DND-41 (cell line): ENCODE measurements around the gene CRELD1.
A peak's percentile ranks its signal among the peaks of the same experiment; 100 is the strongest.

Source experiments
- ATAC-seq: fragments of 200-7000 bp; cut with Tn5 transposase; 3 replicates; pipeline ENCODE4 v1.9.1; 2021; ENCODE audit warnings: low read depth; ENCODE audit not compliant: insufficient read depth
- DNase-seq: peaks from one replicate; pipeline ENCODE4 v3.0.0-alpha.2; 2020
- H2AFZ ChIP-seq: 2 replicates; pipeline ENCODE4 v1.6.0; 2012; ENCODE audit warnings: low read depth, low read length
- H3K27ac ChIP-seq: 2 replicates; pipeline ENCODE4 v1.5.1; 2012; ENCODE audit warnings: low read length, inconsistent platforms
- H3K27me3 ChIP-seq: fragments of 200-600 bp; sonication (generic); 2 replicates; pipeline ENCODE4 v1.6.0; 2012; ENCODE audit warnings: low read length, mild to moderate bottlenecking, inconsistent platforms; ENCODE audit not compliant: insufficient read depth, poor library complexity
- H3K36me3 ChIP-seq: 2 replicates; pipeline ENCODE4 v1.5.1; 2012; ENCODE audit warnings: low read length, inconsistent platforms; ENCODE audit not compliant: insufficient read depth
- H3K4me1 ChIP-seq: 2 replicates; pipeline ENCODE4 v1.5.1; 2012; ENCODE audit warnings: mild to moderate bottlenecking, low read length; ENCODE audit not compliant: insufficient read depth
- H3K4me2 ChIP-seq: 2 replicates; pipeline ENCODE4 v1.6.0; 2012; ENCODE audit warnings: mild to moderate bottlenecking, moderate library complexity, low read length, inconsistent platforms; ENCODE audit not compliant: insufficient read depth
- H3K4me3 ChIP-seq, 2 experiments: fragments of 200-600 bp in 1 of 2; shearing (Covaris generic) in 1 of 2; 2 replicates each; pipeline ENCODE4 v1.5.1; 2012 to 2016; ENCODE audit warnings: inconsistent platforms in 2 of 2, low read length in 2 of 2, mild to moderate bottlenecking in 2 of 2, low read depth in 1 of 2, moderate library complexity in 1 of 2
- H3K79me2 ChIP-seq: 2 replicates; pipeline ENCODE4 v1.6.0; 2012; ENCODE audit warnings: low read length, inconsistent platforms; ENCODE audit not compliant: insufficient read depth
- H3K9ac ChIP-seq: 2 replicates; pipeline ENCODE4 v1.6.0; 2012; ENCODE audit warnings: low read depth, mild to moderate bottlenecking, inconsistent platforms, low read length, moderate library complexity
- H3K9me3 ChIP-seq: 2 replicates; pipeline ENCODE4 v1.5.1; 2012; ENCODE audit warnings: low read length, moderate library complexity, mild to moderate bottlenecking, inconsistent platforms; ENCODE audit not compliant: insufficient read depth, severe bottlenecking
- H4K20me1 ChIP-seq: 2 replicates; pipeline ENCODE4 v1.6.0; 2012; ENCODE audit warnings: low read length; ENCODE audit not compliant: insufficient read depth
- EZH2 ChIP-seq: IDR thresholded peaks from 3 replicates; pipeline ENCODE4 v1.6.1; 2012; ENCODE audit warnings: borderline replicate concordance, low read depth, mild to moderate bottlenecking, moderate library complexity, low read length, inconsistent platforms; ENCODE audit not compliant: severe bottlenecking
- TF ChIP-seq, protein P1 (sequence below): IDR thresholded peaks from 2 replicates; pipeline ENCODE4 v1.5.1; 2012; ENCODE audit warnings: borderline replicate concordance, low read length, moderate library complexity, mild to moderate bottlenecking; ENCODE audit not compliant: poor library complexity, severe bottlenecking; ENCODE audit errors: extremely low read depth

Gene CRELD1

DNA sequence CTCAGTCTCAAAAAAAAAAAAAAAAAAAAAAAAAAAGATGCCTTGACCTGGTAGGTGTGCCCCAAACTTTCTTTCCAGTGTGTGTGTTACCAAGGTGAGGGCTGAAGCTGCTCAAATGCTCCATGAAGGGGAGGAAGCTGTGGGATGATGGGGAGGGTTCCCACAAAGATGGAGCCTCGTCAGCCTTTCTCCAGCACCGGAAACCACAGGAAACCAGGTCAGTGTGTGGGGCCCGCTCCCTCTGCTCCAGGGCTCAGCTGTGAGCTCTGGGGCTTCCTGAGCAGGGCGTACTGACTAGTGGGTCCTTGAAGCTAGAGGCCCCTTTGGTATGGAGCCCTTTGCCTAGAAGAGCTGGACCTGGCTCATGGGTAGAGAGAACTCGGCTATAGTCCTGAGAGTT, 31.7 kb upstream of the CRELD1 start:
- Histone ChIP-seq H3K9me3 (no peaks in the 10 kb centered on the region), H4K20me1 (no peaks in the 10 kb centered on the region), H3K36me3 (no peaks in the 10 kb centered on the region), H3K4me3 (no peak overlapping the region), H3K27me3 (no peaks in the 10 kb centered on the region), H3K79me2 (no peaks in the 10 kb centered on the region), H3K27ac (peak overlapping the region; percentile 51), H3K4me2 (peak overlapping the region; percentile 29; the same call in 1 of the 2 replicates), H2AFZ (no peak overlapping the region), H3K4me1 (peaks cover 27% of the 10 kb centered on the region), H3K9ac (no peak overlapping the region; the same call in 1 of the 2 replicates)
- ATAC-seq (peak; percentile 92), DNase-seq (peak; percentile 78)
- TF ChIP-seq, protein P1, sequence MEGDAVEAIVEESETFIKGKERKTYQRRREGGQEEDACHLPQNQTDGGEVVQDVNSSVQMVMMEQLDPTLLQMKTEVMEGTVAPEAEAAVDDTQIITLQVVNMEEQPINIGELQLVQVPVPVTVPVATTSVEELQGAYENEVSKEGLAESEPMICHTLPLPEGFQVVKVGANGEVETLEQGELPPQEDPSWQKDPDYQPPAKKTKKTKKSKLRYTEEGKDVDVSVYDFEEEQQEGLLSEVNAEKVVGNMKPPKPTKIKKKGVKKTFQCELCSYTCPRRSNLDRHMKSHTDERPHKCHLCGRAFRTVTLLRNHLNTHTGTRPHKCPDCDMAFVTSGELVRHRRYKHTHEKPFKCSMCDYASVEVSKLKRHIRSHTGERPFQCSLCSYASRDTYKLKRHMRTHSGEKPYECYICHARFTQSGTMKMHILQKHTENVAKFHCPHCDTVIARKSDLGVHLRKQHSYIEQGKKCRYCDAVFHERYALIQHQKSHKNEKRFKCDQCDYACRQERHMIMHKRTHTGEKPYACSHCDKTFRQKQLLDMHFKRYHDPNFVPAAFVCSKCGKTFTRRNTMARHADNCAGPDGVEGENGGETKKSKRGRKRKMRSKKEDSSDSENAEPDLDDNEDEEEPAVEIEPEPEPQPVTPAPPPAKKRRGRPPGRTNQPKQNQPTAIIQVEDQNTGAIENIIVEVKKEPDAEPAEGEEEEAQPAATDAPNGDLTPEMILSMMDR: no peak
- TF ChIP-seq EZH2: no peak

DNA sequence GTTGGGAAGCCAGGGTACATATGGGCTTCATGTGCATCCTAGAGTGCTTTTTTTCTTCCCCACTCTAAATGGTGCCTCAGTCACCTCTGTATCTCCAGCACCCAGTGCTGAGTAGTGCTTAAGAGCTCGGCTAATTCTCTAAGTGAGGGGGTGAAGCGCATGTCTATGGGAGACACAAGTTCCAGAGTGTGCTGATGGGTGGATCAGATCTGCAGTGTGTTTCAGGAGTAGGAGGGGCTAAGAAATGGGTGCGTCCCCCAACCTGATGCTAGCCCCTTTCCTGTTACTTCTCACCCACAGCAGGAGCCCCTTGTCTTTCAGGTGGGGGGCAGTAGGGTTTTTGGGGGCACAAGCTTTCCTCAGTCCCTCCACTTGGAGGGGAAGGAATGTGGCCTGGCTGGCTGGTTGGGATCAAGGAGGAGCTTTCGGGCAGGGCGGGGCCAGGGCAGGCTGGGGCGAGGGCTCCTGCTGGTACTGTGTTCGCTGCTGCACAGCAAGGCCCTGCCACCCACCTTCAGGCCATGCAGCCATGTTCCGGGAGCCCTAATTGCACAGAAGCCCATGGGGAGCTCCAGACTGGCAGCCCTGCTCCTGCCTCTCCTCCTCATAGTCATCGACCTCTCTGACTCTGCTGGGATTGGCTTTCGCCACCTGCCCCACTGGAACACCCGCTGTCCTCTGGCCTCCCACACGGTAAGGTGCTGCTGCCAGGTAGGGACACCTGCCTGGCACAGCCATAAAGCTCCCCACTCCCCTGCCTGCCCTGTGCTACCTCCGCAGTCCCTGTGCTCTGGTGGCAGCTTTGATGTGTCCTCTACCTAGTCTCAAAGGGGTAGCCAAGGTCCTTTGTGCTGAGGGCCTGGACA, 31.0 kb upstream of the CRELD1 start, which contains the start of gene IL17RE:
TSS of gene IL17RE (plus strand) at position 477 of the 866 bp plus-strand sequence. CDS start at position 562, 85 bp downstream.
- H3K36me3 ChIP-seq: no peaks in the 10 kb centered on the region
- no peak within 1 kb of the TSS for H3K4me3 ChIP-seq
- ATAC-seq (peak; percentile 55), DNase-seq (peak; percentile 20)
- TF ChIP-seq, protein P1: no peak
- TF ChIP-seq EZH2: no peak
- no peaks in the 10 kb centered on the region for H3K79me2 ChIP-seq
- H3K4me1 ChIP-seq: peaks cover 27% of the 10 kb centered on the region
- no peak within 1 kb of the TSS; the same call in 1 of the 2 replicates for H3K9ac ChIP-seq
- peak within 1 kb of the TSS; percentile 29; the same call in 1 of the 2 replicates for H3K4me2 ChIP-seq
- H3K27me3 ChIP-seq: no peaks in the 10 kb centered on the region
- no peak within 1 kb of the TSS for H2AFZ ChIP-seq
- H3K27ac ChIP-seq: peak within 1 kb of the TSS; percentile 51
- H4K20me1 ChIP-seq: no peaks in the 10 kb centered on the region
- no peaks in the 10 kb centered on the region for H3K9me3 ChIP-seq

DNA sequence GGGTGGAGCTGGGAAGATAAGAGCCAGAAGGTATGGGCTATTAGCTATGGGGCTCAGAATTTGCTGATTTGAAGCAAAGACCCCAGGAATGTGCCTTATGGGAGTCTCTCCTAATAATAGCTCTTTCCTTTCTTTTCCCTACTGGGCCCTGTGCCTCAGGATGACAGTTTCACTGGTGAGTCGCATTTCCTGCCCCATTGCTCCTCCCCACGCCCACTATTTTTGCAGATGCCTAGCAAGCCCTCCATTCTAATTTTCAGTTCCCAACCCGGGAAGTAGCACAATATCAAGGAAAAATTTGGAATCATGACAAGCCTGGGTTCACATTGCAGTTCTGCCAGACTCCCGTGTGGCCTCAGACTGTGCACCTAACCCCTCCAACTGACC, 30.4 kb upstream of the CRELD1 start:
- Histone ChIP-seq H2AFZ (no peak overlapping the region), H3K4me2 (no peak overlapping the region), H3K36me3 (no peaks in the 10 kb centered on the region), H3K27me3 (no peaks in the 10 kb centered on the region), H3K9ac (no peak overlapping the region), H3K4me1 (peaks cover 27% of the 10 kb centered on the region), H4K20me1 (no peaks in the 10 kb centered on the region), H3K27ac (peak overlapping the region; percentile 16; the same call in 1 of the 2 replicates), H3K4me3 (no peak overlapping the region), H3K9me3 (no peaks in the 10 kb centered on the region), H3K79me2 (no peaks in the 10 kb centered on the region)
- TF ChIP-seq, protein P1: no peak
- ATAC-seq (no peak), DNase-seq (no peak)
